ENCODE data around the gene GLB1L2. TPM values are rescaled to one million over a fixed set of nuclear protein-coding genes. Genes with fewer than 3 reads are reported as not detected.

GLB1L2 gene
- total RNA-seq, 4 donors from 2014 or later, result 13.4 to 31.6 (median 25.8) TPM

GRCh38 chr11:134387501-134387900 lies 55.7 kb downstream of the GLB1L2 start:
- DNase-seq, result no peak
- WGBS, 2 donors, result 93 to 96% methylated on average over 18 to 21 of the region's 21 CpGs
- intact Hi-C loops (cut with DNase I), result no loop called here
- H3K4me3 ChIP-seq (replicated peaks in 1 of 3), result no peak overlapping the region
- H3K4me1 ChIP-seq, result no peaks in the 10 kb centered on the region
- no peaks in the 10 kb centered on the region for H3K36me3 ChIP-seq
- TF ChIP-seq CTCF (IDR thresholded peaks at IDR 0.05), result no peak
- no peak for TF ChIP-seq POLR2A (IDR thresholded peaks at IDR 0.05)
- H3K27ac ChIP-seq, result no peak overlapping the region
- no peaks in the 10 kb centered on the region for H3K9me3 ChIP-seq
- no peaks in the 10 kb centered on the region for H3K27me3 ChIP-seq

- TF ChIP-seq POLR2A (IDR thresholded peaks at IDR 0.05) (no peak), CTCF (IDR thresholded peaks at IDR 0.05) (no peak)
- 85 to 96% methylated on average over 4 of the region's 4 CpGs for WGBS, 2 donors
Measured at GRCh38 chr11:134388590-134388989, 56.8 kb downstream of the GLB1L2 start.

GRCh38 chr11:134389464-134390180 lies 57.8 kb downstream of the GLB1L2 start:
- no peak for TF ChIP-seq CTCF (IDR thresholded peaks at IDR 0.05)
- DNase-seq, result no peak
- H3K4me1 ChIP-seq, result no peaks in the 10 kb centered on the region
- no peaks in the 10 kb centered on the region for H3K36me3 ChIP-seq
- H3K27me3 ChIP-seq, result no peaks in the 10 kb centered on the region
- intact Hi-C loops (cut with DNase I), result no loop called here
- H3K27ac ChIP-seq, result no peak overlapping the region
- H3K4me3 ChIP-seq (replicated peaks in 1 of 3), result no peak overlapping the region
- no peaks in the 10 kb centered on the region for H3K9me3 ChIP-seq
- 90 to 91% methylated on average over 15 to 25 of the region's 25 CpGs for WGBS, 2 donors

More at GRCh38 chr11:134388590-134388989, 56.8 kb downstream of the GLB1L2 start:
- Histone ChIP-seq H3K27ac (no peak overlapping the region), H3K36me3 (no peaks in the 10 kb centered on the region), H3K9me3 (no peaks in the 10 kb centered on the region), H3K4me1 (no peaks in the 10 kb centered on the region), H3K27me3 (no peaks in the 10 kb centered on the region), H3K4me3 (replicated peaks in 1 of 3) (no peak overlapping the region)
- intact Hi-C loops (cut with DNase I), result no loop called here
- no peak for DNase-seq

GRCh38 chr11:134390706-134391569 lies 59.1 kb downstream of the GLB1L2 start:
- no peaks in the 10 kb centered on the region for H3K36me3 ChIP-seq
- no peak overlapping the region for H3K27ac ChIP-seq
- no peaks in the 10 kb centered on the region for H3K27me3 ChIP-seq
- 84% methylated on average over 13 to 15 of the region's 15 CpGs for WGBS, 2 donors
- DNase-seq, result no peak
- no peak overlapping the region for H3K4me3 ChIP-seq (replicated peaks in 1 of 3)
- no peaks in the 10 kb centered on the region for H3K9me3 ChIP-seq
- intact Hi-C loops (cut with DNase I), result no loop called here
- TF ChIP-seq POLR2A (IDR thresholded peaks at IDR 0.05) (no peak), CTCF (IDR thresholded peaks at IDR 0.05) (no peak)
- no peaks in the 10 kb centered on the region for H3K4me1 ChIP-seq

- Histone ChIP-seq H3K4me3 (replicated peaks in 1 of 3) (no peak overlapping the region), H3K27me3 (no peaks in the 10 kb centered on the region), H3K4me1 (no peaks in the 10 kb centered on the region), H3K27ac (no peak overlapping the region), H3K36me3 (no peaks in the 10 kb centered on the region), H3K9me3 (no peaks in the 10 kb centered on the region)
- intact Hi-C loops (cut with DNase I), result no loop called here
- TF ChIP-seq CTCF (IDR thresholded peaks at IDR 0.05), result no peak
- no peak for TF ChIP-seq POLR2A (IDR thresholded peaks at IDR 0.05)
- 87 to 91% methylated on average over 12 to 13 of the region's 13 CpGs for WGBS, 2 donors
- no peak for DNase-seq
Measured at GRCh38 chr11:134391656-134392055, 59.9 kb downstream of the GLB1L2 start.

All from thyroid gland (tissue), 4 donors.